A549 (cell line): ENCODE data around the gene TNRC6A. TPM values are rescaled to one million over a fixed set of nuclear protein-coding genes. Genes with fewer than 3 reads are reported as not detected.

Experiments used
- ATAC-seq, 2 experiments: fragments of 200-7000 bp in 1 of 2; fragments of >200 bp in 1 of 2; cut with Nextera tagmentation in 1 of 2; cut with Tn5 transposase in 1 of 2; 3 replicates each; pipeline versions ENCODE4 v1.8.0 to v1.9.1; 2018 to 2020; ENCODE audit warnings: mild to moderate bottlenecking in 1 of 2, moderate library complexity in 1 of 2
- CTCF ChIA-PET: fragments of 300-600 bp; sonication (Branson Sonifier 250); formaldehyde crosslinking; extraction: SDS; loops from one replicate; lab custom pipeline; 2021; ENCODE audit warnings: antibody characterized with exemption, inconsistent platforms; lab: Yijun Ruan, JAX
- POLR2A ChIA-PET: fragments of 350-600 bp; formaldehyde crosslinking; extraction: SDS; loops from one replicate; lab custom pipeline; 2021; ENCODE audit warnings: antibody characterized with exemption, inconsistent platforms; lab: Yijun Ruan, JAX
- DNase-seq, 2 experiments: peaks; one replicate each; pipeline versions ENCODE4 v3.0.0 to v3.0.0-alpha.2; 2011 to 2016; ENCODE audit warnings: low read depth in 1 of 2, low spot score in 1 of 2
- FAIRE-seq: peaks from 2 replicates; lab custom pipeline; 2011; peaks lifted over from hg19 to GRCh38; lab: Jason Lieb, UNC
- H3K27ac ChIP-seq, 2 experiments: fragments of >200 bp; sonication (Bioruptor Twin); formaldehyde crosslinking; 3 replicates each; pipeline ENCODE4 v1.5.1; 2016 to 2017
- H3K4me1 ChIP-seq: fragments of >200 bp; sonication (Bioruptor Twin); formaldehyde crosslinking; 3 replicates; pipeline ENCODE4 v1.6.1; 2016
- H3K4me2 ChIP-seq: fragments of >200 bp; sonication (Bioruptor Twin); formaldehyde crosslinking; 3 replicates; pipeline ENCODE4 v1.6.1; 2016
- H3K4me3 ChIP-seq: fragments of >200 bp; sonication (Bioruptor Twin); formaldehyde crosslinking; 3 replicates; pipeline ENCODE4 v1.5.1; 2016
- H3K9me3 ChIP-seq: fragments of >200 bp; sonication (Bioruptor Twin); formaldehyde crosslinking; 3 replicates; pipeline ENCODE4 v1.6.1; 2016
- CBX2 ChIP-seq: fragments of 200-600 bp; sonication (generic); IDR thresholded peaks from 2 replicates; pipeline ENCODE4 v1.6.1; 2016; ENCODE audit warnings: low read depth, mild to moderate bottlenecking, borderline replicate concordance
- CBX8 ChIP-seq: fragments of 200-600 bp; sonication (generic); IDR thresholded peaks from 2 replicates; pipeline ENCODE4 v1.6.1; 2016
- CEBPB ChIP-seq, 2 experiments: fragments of >200 bp in 1 of 2; sonication (Bioruptor Twin) in 1 of 2; formaldehyde crosslinking in 1 of 2; IDR thresholded peaks; 2 replicates each; pipeline ENCODE4 v1.6.1; 2012 to 2016
- CHD4 ChIP-seq: fragments of 200-600 bp; sonication (generic); IDR thresholded peaks from 2 replicates; pipeline ENCODE4 v1.6.1; 2016; ENCODE audit warnings: antibody characterized with exemption, mild to moderate bottlenecking, borderline replicate concordance
- EHMT2 ChIP-seq: fragments of 200-600 bp; sonication (generic); IDR thresholded peaks from 2 replicates; pipeline ENCODE4 v1.6.1; 2016; ENCODE audit warnings: antibody characterized with exemption, low read depth, mild to moderate bottlenecking, moderate library complexity
- EP300 ChIP-seq, 2 experiments: fragments of >200 bp; sonication (Bioruptor Twin); formaldehyde crosslinking; IDR thresholded peaks; 2 replicates in 1 of 2; 3 replicates in 1 of 2; pipeline ENCODE4 v1.6.1; 2016 to 2017
- GATA3 ChIP-seq: IDR thresholded peaks from 2 replicates; pipeline ENCODE4 v1.6.1; 2012; ENCODE audit warnings: borderline replicate concordance
- HES2 ChIP-seq: fragments of >200 bp; sonication (Bioruptor Twin); formaldehyde crosslinking; IDR thresholded peaks from 2 replicates; pipeline ENCODE4 v1.6.1; 2016
- HOXB13 ChIP-seq: fragments of 250-450 bp; sonication (Bioruptor Pico); IDR thresholded peaks from 2 replicates; pipeline ENCODE4 v1.5.0; 2020; ENCODE audit warnings: low read depth, mild to moderate bottlenecking, moderate library complexity
- KDM1A ChIP-seq: fragments of 200-600 bp; sonication (generic); IDR thresholded peaks from 2 replicates; pipeline ENCODE4 v1.6.1; 2016; ENCODE audit warnings: low read depth, mild to moderate bottlenecking
- MAX ChIP-seq: IDR thresholded peaks from 2 replicates; pipeline ENCODE4 v1.6.1; 2012
- MYC ChIP-seq: IDR thresholded peaks from 2 replicates; pipeline ENCODE4 v1.6.1; 2012; ENCODE audit warnings: mild to moderate bottlenecking, inconsistent platforms, low read length, improper control_type of control experiment, borderline replicate concordance
- NFE2L2 ChIP-seq: fragments of 150-350 bp; conservative IDR thresholded peaks from 2 replicates; pipeline ENCODE4 v1.6.1; 2014; ENCODE audit warnings: low read length
- NPAS2 ChIP-seq: fragments of 250-450 bp; sonication (Bioruptor Pico); IDR thresholded peaks from 2 replicates; pipeline ENCODE4 v1.8.0; 2022; ENCODE audit warnings: mild to moderate bottlenecking, moderate library complexity, borderline replicate concordance
- NR3C1 ChIP-seq: fragments of >200 bp; sonication (Bioruptor Twin); formaldehyde crosslinking; IDR thresholded peaks from 3 replicates; pipeline ENCODE4 v1.6.1; 2017
- PBX3 ChIP-seq: IDR thresholded peaks from 2 replicates; pipeline ENCODE4 v1.6.1; 2012
- PHF8 ChIP-seq: fragments of 200-600 bp; sonication (generic); IDR thresholded peaks from 2 replicates; pipeline ENCODE4 v1.6.1; 2016; ENCODE audit warnings: low read depth, mild to moderate bottlenecking, antibody characterized with exemption, moderate library complexity, borderline replicate concordance
- POLR2AphosphoS2 ChIP-seq: conservative IDR thresholded peaks from 2 replicates; pipeline ENCODE4 v1.6.1; 2012; ENCODE audit warnings: low read length, improper control_type of control experiment, inconsistent platforms
- REST ChIP-seq: fragments of 200-600 bp; sonication (generic); IDR thresholded peaks from 2 replicates; pipeline ENCODE4 v1.6.1; 2016; ENCODE audit warnings: antibody characterized with exemption, mild to moderate bottlenecking, moderate library complexity
- RFX5 ChIP-seq: fragments of 450-650 bp; IDR thresholded peaks from 2 replicates; pipeline ENCODE4 v1.7.1; 2014; ENCODE audit warnings: antibody characterized with exemption, mild to moderate bottlenecking, moderate library complexity
- SMC3 ChIP-seq: fragments of >200 bp; sonication (Bioruptor Twin); formaldehyde crosslinking; IDR thresholded peaks from 3 replicates; pipeline ENCODE4 v1.6.1; 2018; ENCODE audit warnings: inconsistent platforms
- SREBF2 ChIP-seq: fragments of 450-650 bp; IDR thresholded peaks from 2 replicates; pipeline ENCODE4 v1.6.1; 2014; ENCODE audit warnings: mild to moderate bottlenecking, moderate library complexity
- TFCP2L1 ChIP-seq: fragments of 250-450 bp; sonication (Bioruptor Pico); IDR thresholded peaks from 2 replicates; pipeline ENCODE4 v1.5.0; 2021; ENCODE audit warnings: mild to moderate bottlenecking
- TP53 ChIP-seq: fragments of 250-450 bp; sonication (Bioruptor Pico); IDR thresholded peaks from 2 replicates; pipeline ENCODE4 v1.5.0; 2021; ENCODE audit warnings: mild to moderate bottlenecking, moderate library complexity
- ZC3H11A ChIP-seq: fragments of 450-650 bp; IDR thresholded peaks from 2 replicates; pipeline ENCODE4 v1.6.1; 2014; ENCODE audit warnings: antibody characterized with exemption, mild to moderate bottlenecking
- ZFP36 ChIP-seq: fragments of 450-650 bp; IDR thresholded peaks from 2 replicates; pipeline ENCODE4 v1.6.1; 2014; ENCODE audit warnings: borderline replicate concordance; ENCODE audit not compliant: partially characterized antibody
- ZSCAN20 ChIP-seq: fragments of 250-450 bp; sonication (Bioruptor Pico); IDR thresholded peaks from 2 replicates; pipeline ENCODE4 v1.8.0; 2022; ENCODE audit warnings: mild to moderate bottlenecking, moderate library complexity
- WGBS: methylation state at CpG from one replicate; pipeline ENCODE4 v1.1.6; 2017; ENCODE audit errors: missing lambda C conversion rate; 5-methylcytosine and 5-hydroxymethylcytosine counted together
- polyA plus RNA-seq, 4 experiments: library from polyadenylated mRNA; depleted of rRNA in 3 of 4; stranded (reverse); fragments of >200 nt; fragmentation: RNase III in 1 of 4; extraction: RNeasy Plus Mini Kit Qiagen cat#74134 plus additional on column Dnase treatment in 1 of 4; gene quantifications; 2 replicates in 3 of 4; 3 replicates in 1 of 4; pipeline ENCODE4 v1.2.3, GENCODE V29; 2011 to 2017

TNRC6A gene
- polyA plus RNA-seq, 2 of the 4 experiments (the other 2 are of a cell fraction), result 26.7 to 51.6 TPM

- ChIA-PET CTCF (interaction anchor here (0.9 to 1.1 kb wide), 2 partner anchors 10 to 85 kb away, joined by 3 to 6 read pairs; no protein-coding TSS in a partner anchor), POLR2A (no interaction called here)
- no peak overlapping the region for H3K4me3 ChIP-seq
- no peak overlapping the region for H3K27ac ChIP-seq
- ATAC-seq (peak; percentile 26 to 28; a peak in 3 of 6 replicates), FAIRE-seq (no peak), DNase-seq (no peak)
- peaks cover 11% of the 10 kb centered on the region; the same call in 2 of the 3 replicates for H3K4me1 ChIP-seq
- TF ChIP-seq HES2 (no peak), MYC (no peak)
- no peak overlapping the region for H3K4me2 ChIP-seq
- WGBS, result 92% methylated on average over 10 of the region's 10 CpGs
- H3K9me3 ChIP-seq, result no peaks in the 10 kb centered on the region
These were observed 93.1 kb downstream of the TNRC6A start for GRCh38 chr16:24822542-24822941.

GRCh38 chr16:24822974-24823373, 93.5 kb downstream of the TNRC6A start:
- H3K4me1 ChIP-seq, result peaks cover 11% of the 10 kb centered on the region; the same call in 2 of the 3 replicates

GRCh38 chr16:24825696-24826095, 96.2 kb downstream of the TNRC6A start:
- Histone ChIP-seq H3K4me2 (no peak overlapping the region), H3K4me1 (peaks cover 11% of the 10 kb centered on the region; the same call in 2 of the 3 replicates), H3K9me3 (no peaks in the 10 kb centered on the region), H3K4me3 (no peak overlapping the region), H3K27ac (no peak overlapping the region)
- FAIRE-seq, result no peak
- CTCF ChIA-PET, result interaction anchor here (0.7 to 2.8 kb wide), 6 partner anchors 9 to 658 kb away, joined by 3 to 8 read pairs (median 4); no protein-coding TSS in a partner anchor
- POLR2A ChIA-PET, result no interaction called here
- no peak for DNase-seq
- WGBS, result 93% methylated on average over 10 of the region's 10 CpGs
- ATAC-seq, result no peak
- TF ChIP-seq EP300 (IDR thresholded peaks at IDR 0.05) (no peak), HOXB13 (CRISPR knock-in tag) (no peak), SMC3 (no peak), KDM1A (no peak), POLR2AphosphoS2 (no peak), CHD4 (no peak), RFX5 (no peak), CBX8 (no peak), ZSCAN20 (CRISPR knock-in tag) (no peak), MYC (no peak), EHMT2 (no peak), ZC3H11A (no peak), NR3C1 (no peak), MAX (no peak), ZFP36 (no peak), PHF8 (no peak)

More at GRCh38 chr16:24822974-24823373, 93.5 kb downstream of the TNRC6A start:
- FAIRE-seq (no peak), ATAC-seq (peak in 1 of 2 experiments; percentile 48; a peak in 3 of 6 replicates), DNase-seq (no peak)
- 85% methylated on average over 8 of the region's 8 CpGs for WGBS
- Histone ChIP-seq H3K4me3 (no peak overlapping the region), H3K9me3 (no peaks in the 10 kb centered on the region), H3K4me2 (no peak overlapping the region), H3K27ac (no peak overlapping the region)
- CTCF ChIA-PET, result no interaction called here
- POLR2A ChIA-PET, result no interaction called here
- TF ChIP-seq CBX2, result no peak
- no peak for TF ChIP-seq PHF8
- no peak for TF ChIP-seq SREBF2
- TF ChIP-seq CHD4, result no peak
- no peak for TF ChIP-seq EHMT2
- no peak for TF ChIP-seq MYC
- no peak for TF ChIP-seq NPAS2 (CRISPR knock-in tag)
- no peak for TF ChIP-seq TFCP2L1 (CRISPR knock-in tag)
- TF ChIP-seq CEBPB (IDR thresholded peaks at IDR 0.05), result no peak
- no peak for TF ChIP-seq PBX3
- no peak for TF ChIP-seq GATA3
- no peak for TF ChIP-seq POLR2AphosphoS2
- no peak for TF ChIP-seq TP53 (CRISPR knock-in tag)
- TF ChIP-seq NR3C1, result no peak
- no peak for TF ChIP-seq KDM1A
- TF ChIP-seq NFE2L2, result no peak
- no peak for TF ChIP-seq REST
